Activated naive CD4-positive, alpha-beta T cell treated with anti-CD3 and anti-CD28 coated beads for 36 hours (primary cell): ENCODE data around the gene BBS4. TPM values are rescaled to one million over a fixed set of nuclear protein-coding genes. Genes with fewer than 3 reads are reported as not detected.

Experiments
- CTCF ChIA-PET: fragments of 350-600 bp; sonication (Branson Sonifier 250); formaldehyde crosslinking; loops from one replicate; lab custom pipeline; 2021; ENCODE audit warnings: antibody characterized with exemption; lab: Charles Lee
- DNase-seq: peaks from one replicate; pipeline ENCODE4 v3.0.0-alpha.2; 2020
- H3K27ac Mint-ChIP-seq: one replicate; pipeline ENCODE4 v1.8.0; 2021; ENCODE audit warnings: mild to moderate bottlenecking, mixed read lengths
- H3K27me3 Mint-ChIP-seq: one replicate; pipeline ENCODE4 v1.8.0; 2021; ENCODE audit warnings: low read depth, mixed read lengths
- H3K36me3 Mint-ChIP-seq: one replicate; pipeline ENCODE4 v1.8.0; 2021; ENCODE audit warnings: low read depth, mixed read lengths
- H3K4me1 Mint-ChIP-seq: one replicate; pipeline ENCODE4 v1.8.0; 2021; ENCODE audit warnings: low read depth, mixed read lengths
- H3K4me3 Mint-ChIP-seq: one replicate; pipeline ENCODE4 v1.8.0; 2021; ENCODE audit warnings: mild to moderate bottlenecking, moderate library complexity, mixed read lengths
- H3K9me3 Mint-ChIP-seq: one replicate; pipeline ENCODE4 v1.8.0; 2021; ENCODE audit warnings: mixed read lengths
- intact Hi-C: fragments of 100-400 bp; cut with micrococcal nuclease; formaldehyde crosslinking; loops from one replicate; pipeline ENCODE4 v1.15.1; 2023
- total RNA-seq, 2 experiments: library from RNA; stranded (reverse); gene quantifications; one replicate each; pipeline ENCODE4 v1.2.3, GENCODE V29; 2021

Gene BBS4
- total RNA-seq, 2 experiments from 2014 or later: 16.3 to 17.4 TPM

DNA sequence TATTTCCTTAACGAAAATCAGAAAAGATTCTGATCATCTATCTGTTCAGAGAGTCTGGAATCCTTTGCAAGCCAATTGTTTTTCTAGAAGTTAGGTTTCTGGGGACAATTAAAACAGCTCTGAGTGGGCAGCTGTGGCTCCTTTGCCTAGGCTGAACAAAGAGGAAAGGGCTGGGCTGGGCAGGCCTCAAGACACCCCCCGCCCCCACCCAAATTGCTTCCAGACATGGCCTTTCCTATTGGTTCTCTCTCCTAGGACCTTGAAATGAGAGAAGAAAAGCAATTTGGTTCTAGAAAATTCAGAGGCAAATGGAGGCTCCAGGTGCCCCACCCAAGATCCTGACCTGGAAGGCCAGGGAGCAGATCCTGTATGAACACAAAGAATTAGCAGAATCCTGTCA is 99.8 kb downstream of the BBS4 start:
- Mint-ChIP-seq H3K4me3 (no peak overlapping the region), H3K27me3 (no peaks in the 10 kb centered on the region), H3K36me3 (peaks cover 9% of the 10 kb centered on the region), H3K4me1 (peaks cover 24% of the 10 kb centered on the region), H3K27ac (no peak overlapping the region), H3K9me3 (no peaks in the 10 kb centered on the region)
- CTCF ChIA-PET: interaction anchor here (0.6 kb wide), 1 partner anchor 174 kb away, joined by 5 read pairs; no protein-coding TSS in a partner anchor
- intact Hi-C loops: loop anchor here (2.0 kb wide), 1 partner anchor 487 kb away; no protein-coding TSS in a partner anchor
- DNase-seq: no peak

DNA sequence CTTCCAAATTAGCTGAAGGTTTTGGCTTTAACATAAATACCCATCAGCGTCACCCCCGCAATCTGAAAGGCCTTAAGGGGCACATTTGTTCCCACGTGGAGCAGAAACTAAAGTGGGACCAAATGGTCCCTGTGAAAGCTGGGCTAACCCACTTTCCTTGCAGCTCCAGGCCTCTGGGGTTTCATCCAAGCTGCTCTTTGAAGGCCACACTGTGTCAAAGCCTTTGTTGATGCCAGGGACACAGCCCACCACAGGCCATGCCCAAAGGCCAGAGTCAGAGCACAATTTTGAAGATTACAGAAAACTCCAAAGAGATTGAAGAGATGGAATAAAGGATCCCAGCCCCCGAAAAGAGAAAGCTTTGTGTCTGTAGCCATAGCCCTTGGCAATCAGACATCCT is 100.2 kb downstream of the BBS4 start:
- intact Hi-C loops: no loop called here

DNA sequence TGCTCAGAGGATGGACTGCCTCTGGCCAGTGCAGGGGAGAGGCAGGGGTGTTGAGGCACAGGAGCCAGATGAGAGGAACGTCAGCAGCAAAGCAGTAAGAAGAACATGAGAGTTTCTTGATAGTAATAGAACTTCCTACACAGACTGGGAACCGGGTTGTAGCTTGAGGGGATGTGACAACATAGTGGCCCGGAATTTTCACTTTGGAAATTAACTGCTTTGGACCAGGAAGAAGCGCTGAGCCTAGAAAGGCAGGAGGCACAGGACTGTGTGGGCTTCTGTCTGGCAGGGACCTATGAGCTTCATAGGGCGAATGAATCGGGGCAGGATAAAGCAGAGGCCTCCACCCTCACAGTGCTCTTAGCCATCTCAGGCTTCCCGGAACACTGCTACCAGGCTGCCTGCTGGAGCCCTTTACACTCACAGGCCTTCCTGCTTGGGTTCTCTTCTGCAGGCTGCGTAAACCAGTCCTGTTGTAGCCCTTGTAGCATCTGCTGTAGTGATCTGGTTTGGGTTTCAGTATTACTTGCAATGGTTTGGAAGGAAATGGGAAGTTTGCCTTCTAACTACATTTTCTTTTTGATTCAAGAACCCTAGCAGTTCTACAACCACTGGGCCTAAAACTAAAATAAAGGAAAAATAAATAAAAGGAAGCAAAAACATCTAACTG is 100.8 kb downstream of the BBS4 start:
- CTCF ChIA-PET: interaction anchor here (1.0 to 1.4 kb wide), 3 partner anchors 47 to 454 kb away, joined by 3 to 4 read pairs (median 3); no protein-coding TSS in a partner anchor
- Mint-ChIP-seq H3K36me3 (peaks cover 3% of the 10 kb centered on the region), H3K27ac (no peak overlapping the region), H3K9me3 (no peaks in the 10 kb centered on the region), H3K4me1 (peaks cover 14% of the 10 kb centered on the region), H3K27me3 (no peaks in the 10 kb centered on the region), H3K4me3 (no peak overlapping the region)
- intact Hi-C loops: no loop called here
- DNase-seq: no peak

More for the DNA sequence above, 100.2 kb downstream of the BBS4 start:
- Mint-ChIP-seq H3K4me1 (peaks cover 20% of the 10 kb centered on the region), H3K36me3 (peaks cover 5% of the 10 kb centered on the region), H3K27me3 (no peaks in the 10 kb centered on the region), H3K9me3 (no peaks in the 10 kb centered on the region), H3K4me3 (no peak overlapping the region), H3K27ac (no peak overlapping the region)
- CTCF ChIA-PET: interaction anchor here (0.6 to 1.0 kb wide), 3 partner anchors 46 to 174 kb away, joined by 3 to 5 read pairs (median 3); no protein-coding TSS in a partner anchor
- no peak for DNase-seq

- CTCF ChIA-PET: interaction anchor here (1.4 kb wide), 1 partner anchor 454 kb away, joined by 4 read pairs; no protein-coding TSS in a partner anchor
- Mint-ChIP-seq H3K36me3 (peaks cover 3% of the 10 kb centered on the region), H3K4me1 (peaks cover 11% of the 10 kb centered on the region), H3K27me3 (no peaks in the 10 kb centered on the region), H3K27ac (no peak overlapping the region), H3K4me3 (no peak overlapping the region), H3K9me3 (no peaks in the 10 kb centered on the region)
- intact Hi-C loops: no loop called here
- DNase-seq: no peak
Measured at GRCh38 chr15:72787526-72787925, 101.5 kb downstream of the BBS4 start.

Other genes with a start within 250 kb of the BBS4 start
- gene ARIH1, start 211.9 kb upstream of the BBS4 start, total RNA-seq: 100 to 1,000 TPM; 174 to 183 TPM
- not detected for gene GOLGA6B, start 31.5 kb upstream of the BBS4 start, total RNA-seq
- gene HIGD2B, start within 50 bp of the BBS4 start, total RNA-seq: under 1 TPM; 0.19 to 0.27 TPM
- 10 to 100 TPM; 41.4 to 43.6 TPM for gene ADPGK, start 97.6 kb downstream of the BBS4 start, total RNA-seq